IMR-90 (cell line): ENCODE results near the gene BAIAP2L1. TPM values are rescaled to one million over a fixed set of nuclear protein-coding genes. Genes with fewer than 3 reads are reported as not detected.

Source experiments
- ATAC-seq: fragments of 200-7000 bp; cut with Tn5 transposase; 2 replicates; pipeline ENCODE4 v1.9.1; 2020; ENCODE audit warnings: low read depth, mild to moderate bottlenecking, moderate library complexity
- BruUV-seq: library from RNA; stranded (reverse); fragments of 400-500 nt; replicated peaks from 2 replicates; lab custom pipeline; 2021; lab: Mats Ljungman, UMichigan
- CTCF ChIA-PET: fragments of 300-600 bp; formaldehyde crosslinking; extraction: SDS; loops from one replicate; lab custom pipeline; 2021; ENCODE audit warnings: antibody characterized with exemption; lab: Yijun Ruan, JAX
- POLR2A ChIA-PET: fragments of 300-600 bp; sonication (Branson Sonifier 250); formaldehyde crosslinking; loops from one replicate; lab custom pipeline; 2022; ENCODE audit warnings: antibody characterized with exemption; ENCODE audit not compliant: unreplicated experiment; lab: Charles Lee
- DNase-seq: peaks from one replicate; pipeline ENCODE4 v3.0.0; 2013
- H2AFZ ChIP-seq: replicated peaks from 2 replicates; pipeline ENCODE3; 2013; ENCODE audit warnings: low read length, mild to moderate bottlenecking; ENCODE audit not compliant: poor library complexity
- H2AK5ac ChIP-seq: 2 replicates; pipeline ENCODE4 v1.6.1; 2013; ENCODE audit warnings: low read depth, low read length, inconsistent platforms
- H2AK9ac ChIP-seq: replicated peaks from 2 replicates; pipeline ENCODE3; 2013; ENCODE audit warnings: mild to moderate bottlenecking, low read depth, low read length, moderate library complexity; ENCODE audit not compliant: poor library complexity
- H2BK120ac ChIP-seq: 2 replicates; pipeline ENCODE4 v1.6.1; 2013; ENCODE audit warnings: low read depth, low read length, inconsistent platforms
- H2BK15ac ChIP-seq: 3 replicates; pipeline ENCODE4 v1.6.1; 2013; ENCODE audit warnings: low read depth, low read length, inconsistent platforms
- H2BK20ac ChIP-seq: 2 replicates; pipeline ENCODE4 v1.6.1; 2013; ENCODE audit warnings: low read depth, mild to moderate bottlenecking, inconsistent platforms, low read length, moderate library complexity
- H2BK5ac ChIP-seq: 2 replicates; pipeline ENCODE4 v1.6.1; 2013; ENCODE audit warnings: mild to moderate bottlenecking, low read depth, low read length, inconsistent platforms; ENCODE audit not compliant: poor library complexity, severe bottlenecking
- H3K14ac ChIP-seq: replicated peaks from 2 replicates; pipeline ENCODE4 v1.6.1; 2013; ENCODE audit warnings: low read depth, low read length, inconsistent platforms
- H3K18ac ChIP-seq: 2 replicates; pipeline ENCODE4 v1.6.1; 2013; ENCODE audit warnings: low read depth, low read length, control low read depth
- H3K23ac ChIP-seq: 2 replicates; pipeline ENCODE4 v1.6.1; 2013; ENCODE audit warnings: low read depth, low read length, inconsistent platforms
- H3K27ac ChIP-seq: 2 replicates; pipeline ENCODE4 v1.5.1; 2013; ENCODE audit warnings: mild to moderate bottlenecking, control low read depth, low read length; ENCODE audit not compliant: insufficient read depth
- H3K27me3 ChIP-seq: 2 replicates; pipeline ENCODE4 v1.6.1; 2013; ENCODE audit warnings: low read length; ENCODE audit not compliant: control insufficient read depth, insufficient read depth
- H3K36me3 ChIP-seq: 2 replicates; pipeline ENCODE4 v1.6.1; 2013; ENCODE audit warnings: low read length, mixed read lengths; ENCODE audit not compliant: control insufficient read depth, insufficient read depth
- H3K4ac ChIP-seq: 2 replicates; pipeline ENCODE4 v1.6.1; 2013; ENCODE audit warnings: low read depth, low read length, inconsistent platforms
- H3K4me1 ChIP-seq: 2 replicates; pipeline ENCODE4 v1.6.1; 2013; ENCODE audit warnings: low read length, mixed read lengths; ENCODE audit not compliant: control insufficient read depth, insufficient read depth
- H3K4me2 ChIP-seq: 2 replicates; pipeline ENCODE4 v1.6.1; 2013; ENCODE audit warnings: low read depth, mild to moderate bottlenecking, control low read depth, low read length, moderate library complexity
- H3K4me3 ChIP-seq: 2 replicates; pipeline ENCODE4 v1.5.1; 2013; ENCODE audit warnings: low read depth, mild to moderate bottlenecking, control low read depth, low read length, moderate library complexity; ENCODE audit not compliant: insufficient read depth
- H3K56ac ChIP-seq: 2 replicates; pipeline ENCODE4 v1.6.1; 2013; ENCODE audit warnings: low read length, inconsistent platforms; ENCODE audit not compliant: insufficient read depth; ENCODE audit errors: extremely low read depth
- H3K79me1 ChIP-seq, 2 experiments: 2 replicates each; pipeline ENCODE4 v1.6.1; 2013; ENCODE audit warnings: low read length in 2 of 2, inconsistent platforms in 1 of 2, low read depth in 1 of 2
- H3K9ac ChIP-seq: 2 replicates; pipeline ENCODE4 v1.6.1; 2013; ENCODE audit warnings: low read depth, low read length, control low read depth
- H3K9me1 ChIP-seq: 2 replicates; pipeline ENCODE4 v1.6.1; 2013; ENCODE audit warnings: low read length, inconsistent platforms; ENCODE audit not compliant: insufficient read depth
- H3K9me3 ChIP-seq: 2 replicates; pipeline ENCODE4 v1.6.1; 2013; ENCODE audit warnings: low read length; ENCODE audit not compliant: control insufficient read depth, insufficient read depth
- H4K20me1 ChIP-seq: 2 replicates; pipeline ENCODE4 v1.6.1; 2013; ENCODE audit warnings: low read length, inconsistent platforms; ENCODE audit not compliant: insufficient read depth
- H4K5ac ChIP-seq: 2 replicates; pipeline ENCODE4 v1.6.1; 2013; ENCODE audit warnings: mild to moderate bottlenecking, low read depth, low read length, control low read depth
- H4K8ac ChIP-seq, 2 experiments: 2 replicates each; pipeline ENCODE4 v1.6.1; 2013; ENCODE audit warnings: low read depth in 2 of 2, low read length in 2 of 2, control low read depth in 1 of 2, inconsistent platforms in 1 of 2
- H4K91ac ChIP-seq: 2 replicates; pipeline ENCODE4 v1.6.1; 2013; ENCODE audit warnings: low read depth, low read length, inconsistent platforms; ENCODE audit not compliant: insufficient read depth
- BHLHE40 ChIP-seq: fragments of 150-350 bp; IDR thresholded peaks from 2 replicates; pipeline ENCODE4 v1.6.1; 2016; ENCODE audit warnings: mild to moderate bottlenecking, low read depth, low read length
- CEBPB ChIP-seq: IDR thresholded peaks from 2 replicates; pipeline ENCODE4 v1.6.1; 2012; ENCODE audit warnings: low read depth, low read length, improper control_type of control experiment
- CHD1 ChIP-seq: IDR thresholded peaks from 2 replicates; pipeline ENCODE4 v1.6.1; 2012; ENCODE audit warnings: low read depth, low read length, improper control_type of control experiment
- CTCF ChIP-seq: conservative IDR thresholded peaks from 2 replicates; pipeline ENCODE4 v1.5.1; 2012; ENCODE audit warnings: mild to moderate bottlenecking, low read depth, low read length, improper control_type of control experiment
- ELK1 ChIP-seq: fragments of 150-350 bp; IDR thresholded peaks from 2 replicates; pipeline ENCODE4 v1.6.1; 2016; ENCODE audit warnings: low read depth, mild to moderate bottlenecking, low read length, moderate library complexity, borderline replicate concordance
- FOS ChIP-seq: fragments of 150-350 bp; IDR thresholded peaks from 2 replicates; pipeline ENCODE4 v1.6.1; 2016; ENCODE audit warnings: low read depth, low read length
- MAFK ChIP-seq: IDR thresholded peaks from 2 replicates; pipeline ENCODE4 v1.6.1; 2012; ENCODE audit warnings: low read depth, low read length, improper control_type of control experiment
- MAZ ChIP-seq: IDR thresholded peaks from 2 replicates; pipeline ENCODE4 v1.6.1; 2012; ENCODE audit warnings: low read depth, mild to moderate bottlenecking, low read length, improper control_type of control experiment, moderate library complexity, borderline replicate concordance
- MXI1 ChIP-seq: IDR thresholded peaks from 2 replicates; pipeline ENCODE4 v1.6.1; 2012; ENCODE audit warnings: low read depth, mild to moderate bottlenecking, low read length, moderate library complexity, borderline replicate concordance
- NFE2L2 ChIP-seq: fragments of 150-350 bp; IDR thresholded peaks from 2 replicates; pipeline ENCODE4 v1.6.1; 2016; ENCODE audit warnings: low read depth, mild to moderate bottlenecking, low read length
- POLR2A ChIP-seq: IDR thresholded peaks from 2 replicates; pipeline ENCODE4 v1.6.1; 2012; ENCODE audit warnings: mild to moderate bottlenecking, low read depth, low read length
- RAD21 ChIP-seq: IDR thresholded peaks from 2 replicates; pipeline ENCODE4 v1.6.1; 2012; ENCODE audit warnings: low read length, improper control_type of control experiment
- RCOR1 ChIP-seq: IDR thresholded peaks from 2 replicates; pipeline ENCODE4 v1.6.1; 2012; ENCODE audit warnings: mild to moderate bottlenecking, low read length, improper control_type of control experiment; ENCODE audit not compliant: insufficient replicate concordance
- RFX5 ChIP-seq: IDR thresholded peaks from 2 replicates; pipeline ENCODE4 v1.8.0; 2012; ENCODE audit warnings: low read depth, mild to moderate bottlenecking, low read length, moderate library complexity
- SMC3 ChIP-seq: fragments of 150-350 bp; IDR thresholded peaks from 2 replicates; pipeline ENCODE4 v1.6.1; 2016; ENCODE audit warnings: low read depth, mild to moderate bottlenecking, antibody characterized with exemption, low read length, moderate library complexity
- USF2 ChIP-seq: fragments of 150-350 bp; IDR thresholded peaks from 2 replicates; pipeline ENCODE4 v1.6.1; 2017; ENCODE audit warnings: mild to moderate bottlenecking, antibody characterized with exemption, low read length, low read depth
- WGBS, 2 experiments: methylation state at CpG; one replicate each; pipeline versions ENCODE4 v1.1.5 to v1.1.7; 2013; ENCODE audit warnings: missing lambda C conversion rate in 2 of 2; ENCODE audit not compliant: insufficient read length in 1 of 2; ENCODE audit errors: extremely low coverage in 2 of 2; 5-methylcytosine and 5-hydroxymethylcytosine counted together
- dilution Hi-C: fragments of 300-500 bp; cut with HindIII; formaldehyde crosslinking; loops from one replicate; pipeline ENCODE4 v1.14.3; 2018; ENCODE audit warnings: low sequenced_read_pairs; ENCODE audit not compliant: unreplicated experiment
- in situ Hi-C: fragments of 300-500 bp; cut with MboI; formaldehyde crosslinking; loops from 3 replicates; pipeline ENCODE4 v1.14.3; 2019; ENCODE audit warnings: low sequenced_read_pairs, inconsistent platforms, mixed read lengths
- intact Hi-C: fragments of 100-400 bp; cut with micrococcal nuclease; formaldehyde crosslinking; loops from 2 replicates; pipeline ENCODE4 v1.10.0; 2022
- polyA plus RNA-seq, 3 experiments: library from polyadenylated mRNA; depleted of rRNA; stranded (reverse); fragments of >200 nt; gene quantifications; 2 replicates each; pipeline ENCODE4 v1.2.3, GENCODE V29; 2012; ENCODE audit warnings: low replicate concordance in 1 of 3
- total RNA-seq: library from RNA; depleted of rRNA; stranded (reverse); fragments of >200 nt; gene quantifications from 2 replicates; pipeline ENCODE4 v1.2.3, GENCODE V29; 2012

The BAIAP2L1 gene
- total and polyA plus RNA-seq, 2 of the 4 experiments (the other 2 are of a cell fraction), result 2.2 to 6.0 TPM

- Histone ChIP-seq H3K4me1 (peaks cover 11% of the 10 kb centered on the region), H3K79me1 (peaks cover 3 to 14% of the 10 kb centered on the region in 2 experiments), H3K56ac (no peak overlapping the region), H2BK5ac (no peak overlapping the region), H2BK20ac (no peak overlapping the region), H3K23ac (no peak overlapping the region), H3K36me3 (no peaks in the 10 kb centered on the region), H4K5ac (no peak overlapping the region), H2AK9ac (no peak overlapping the region), H2BK15ac (no peak overlapping the region), H3K27ac (no peak overlapping the region), H4K8ac (no peak overlapping the region), H3K14ac (no peak overlapping the region), H3K9me3 (no peaks in the 10 kb centered on the region), H4K20me1 (no peaks in the 10 kb centered on the region), H3K9me1 (peaks cover 10% of the 10 kb centered on the region), H2AFZ (no peak overlapping the region), H3K4me2 (no peak overlapping the region), H3K18ac (no peak overlapping the region), H2AK5ac (no peak overlapping the region), H3K27me3 (no peaks in the 10 kb centered on the region), H3K4me3 (no peak overlapping the region), H3K9ac (no peak overlapping the region), H3K4ac (no peak overlapping the region; the same call in 1 of the 2 replicates), H2BK120ac (no peak overlapping the region), H4K91ac (no peak overlapping the region)
- dilution Hi-C loops, result no loop called here
- intact Hi-C loops, result no loop called here
- TF ChIP-seq POLR2A (no peak), CHD1 (no peak), ELK1 (no peak), RCOR1 (no peak), MAZ (no peak), RAD21 (no peak), CTCF (no peak), RFX5 (no peak), BHLHE40 (no peak), MXI1 (no peak), SMC3 (no peak), FOS (no peak), MAFK (no peak), NFE2L2 (no peak), USF2 (no peak), CEBPB (no peak)
- no peak for ATAC-seq
- no TSS peak for BruUV-seq
- no peak for DNase-seq
- 100% methylated on average over 2 of the region's 6 CpGs; no CpG with 5 or more reads in 1 of the 2 experiments for WGBS, 2 experiments
- ChIA-PET CTCF (no interaction called here), POLR2A (no interaction called here)
- in situ Hi-C loops, result no loop called here
Observed at GRCh38 chr7:98358706-98359105, 42.2 kb downstream of the BAIAP2L1 start.
